Measurements from ENCODE around the gene NCR3LG1. TPM values are rescaled to one million over a fixed set of nuclear protein-coding genes. Genes with fewer than 3 reads are reported as not detected.

Gene NCR3LG1
- total and polyA plus RNA-seq, 2 donors (not counting 3 experiments of a cell fraction or from before 2014, with no cell fraction given): 2.2 to 8.1 TPM

- CTCF ChIA-PET: interaction anchor here (1.8 to 2.5 kb wide), 2 partner anchors 9 to 13 kb away, joined by 5 to 11 read pairs; partner anchors contain the start of gene KCNJ11
- no peak for DNase-seq (ENCODE audit: low read depth, low spot score)
- Histone ChIP-seq H3K9me3 (replicated peaks; ENCODE audit: control insufficient read depth, insufficient read depth, low read length) (no peaks in the 10 kb centered on the region), H3K4me1 (ENCODE audit: control insufficient read depth, extremely low read depth, insufficient read depth, low read length) (no peaks in the 10 kb centered on the region), H3K9ac (replicated peaks; ENCODE audit: extremely low read depth, insufficient read depth, low read length) (no peak overlapping the region), H3K4me2 (ENCODE audit: insufficient read depth, low read length) (no peak overlapping the region), H3K4me3 (replicated peaks in 1 of 3; ENCODE audit: insufficient read depth in 1 of 3, low read depth in 1 of 3, low read length in 3 of 3) (no peak overlapping the region), H3K36me3 (ENCODE audit: control insufficient read depth in 2 of 2, extremely low read depth in 1 of 2, insufficient read depth in 2 of 2, low read length in 2 of 2) (no peaks in the 10 kb centered on the region), H3K27me3 (ENCODE audit: control insufficient read depth in 2 of 2, insufficient read depth in 2 of 2, low read length in 2 of 2) (no peaks in the 10 kb centered on the region), H3K79me2 (ENCODE audit: control insufficient read depth, insufficient read depth, low read length) (no peaks in the 10 kb centered on the region), H3K27ac (ENCODE audit: insufficient read depth, low read depth, low read length) (no peak overlapping the region), H3K9me1 (replicated peaks; ENCODE audit: control insufficient read depth, extremely low read depth, insufficient read depth, low read length) (no peaks in the 10 kb centered on the region), H4K20me1 (replicated peaks; ENCODE audit: control insufficient read depth, extremely low read depth, insufficient read depth, low read length) (no peaks in the 10 kb centered on the region), H2AFZ (ENCODE audit: low read depth, low read length) (no peak overlapping the region)
- BruUV-seq (replicated peaks): no TSS peak
- POLR2A ChIA-PET: no interaction called here
- intact Hi-C loops (cut with micrococcal nuclease): no loop called here
- dilution Hi-C loops (cut with MboI; ENCODE audit: extremely low pct_ligation_motif_present, low sequenced_read_pairs): no loop called here
- FAIRE-seq: no peak
- TF ChIP-seq GATA2 (IDR thresholded peaks at IDR 0.05; ENCODE audit: insufficient read depth, insufficient read length, low read depth, low read length) (no peak), POLR2A (IDR thresholded peaks at IDR 0.05; ENCODE audit: low read depth, low read length) (no peak), MYC (IDR thresholded peaks at IDR 0.05; ENCODE audit: low read depth, low read length) (no peak), FOS (IDR thresholded peaks at IDR 0.05; ENCODE audit: borderline replicate concordance, insufficient read depth, low read length) (no peak), MAX (IDR thresholded peaks at IDR 0.05; ENCODE audit: insufficient read depth, insufficient read length) (no peak), EZH2 (IDR thresholded peaks at IDR 0.05; ENCODE audit: borderline replicate concordance, low read depth, low read length, severe bottlenecking) (no peak), JUN (IDR thresholded peaks at IDR 0.05; ENCODE audit: borderline replicate concordance, insufficient read depth, insufficient read length, low read depth) (no peak), CTCF (IDR thresholded peaks at IDR 0.05; ENCODE audit: extremely low read depth in 1 of 2, insufficient read depth in 1 of 2, low read depth in 1 of 2, low read length in 2 of 2) (no peak), POLR2AphosphoS5 (IDR thresholded peaks at IDR 0.05; ENCODE audit: insufficient read depth, low read depth, low read length) (no peak)
Measured at GRCh38 chr11:17397311-17398002, 45.9 kb downstream of the NCR3LG1 start.

Data from endothelial cell of umbilical vein (primary cell).